CD14-positive monocyte (primary cell): ENCODE measurements around the gene CRMP1. TPM values are rescaled to one million over a fixed set of nuclear protein-coding genes. Genes with fewer than 3 reads are reported as not detected.

Source experiments
- DNase-seq, 3 donors: peaks; one replicate each; pipeline ENCODE4 v3.0.0-alpha.2; 2011 to 2022
- H2AFZ ChIP-seq: 2 replicates; pipeline ENCODE4 v1.6.0; 2012; ENCODE audit warnings: mild to moderate bottlenecking, low read depth, low read length, inconsistent platforms; ENCODE audit not compliant: insufficient read depth, poor library complexity, severe bottlenecking
- H3K27ac ChIP-seq, 2 donors: 1 replicate in 1 of 2; 2 replicates in 1 of 2; pipeline ENCODE4 v1.5.1; 2012 to 2013; ENCODE audit warnings: low read length in 2 of 2, control low read depth in 1 of 2, inconsistent platforms in 1 of 2, low read depth in 1 of 2, mild to moderate bottlenecking in 1 of 2
- H3K27me3 ChIP-seq, 2 donors: one replicate each; pipeline versions ENCODE4 v1.6.0 to v1.6.1; 2011 to 2013; ENCODE audit warnings: low read length in 2 of 2; ENCODE audit not compliant: control insufficient read depth in 2 of 2, insufficient read depth in 2 of 2
- H3K36me3 ChIP-seq, 2 donors: replicated peaks in 1 of 2; 1 replicate in 1 of 2; 2 replicates in 1 of 2; pipeline versions ENCODE4 v1.5.1 to v1.6.1; 2012 to 2013; ENCODE audit warnings: low read length in 2 of 2, control low read depth in 1 of 2, inconsistent platforms in 1 of 2, mild to moderate bottlenecking in 1 of 2; ENCODE audit not compliant: insufficient read depth in 2 of 2, control insufficient read depth in 1 of 2
- H3K4me1 ChIP-seq, 2 donors: 1 replicate in 1 of 2; 2 replicates in 1 of 2; pipeline versions ENCODE4 v1.5.1 to v1.6.1; 2012 to 2013; ENCODE audit warnings: low read length in 2 of 2, control low read depth in 1 of 2, inconsistent platforms in 1 of 2, mild to moderate bottlenecking in 1 of 2, moderate library complexity in 1 of 2; ENCODE audit not compliant: insufficient read depth in 2 of 2, control insufficient read depth in 1 of 2
- H3K4me2 ChIP-seq: replicated peaks from 2 replicates; pipeline ENCODE3; 2012; ENCODE audit warnings: low read length, moderate library complexity, mild to moderate bottlenecking; ENCODE audit not compliant: poor library complexity, severe bottlenecking; ENCODE audit errors: extremely low read depth
- H3K4me3 ChIP-seq, 3 experiments: fragments of 200-600 bp in 1 of 3; sonication (generic) in 1 of 3; replicated peaks in 1 of 3; 1 replicate in 2 of 3; 2 replicates in 1 of 3; pipeline ENCODE4 v1.5.1; 2011 to 2013; ENCODE audit warnings: low read length in 3 of 3, mild to moderate bottlenecking in 3 of 3, control low read depth in 2 of 3, low read depth in 2 of 3, inconsistent platforms in 1 of 3, moderate library complexity in 1 of 3
- H3K79me2 ChIP-seq: 2 replicates; pipeline ENCODE4 v1.6.0; 2012; ENCODE audit warnings: mild to moderate bottlenecking, control low read depth, inconsistent platforms, low read length, moderate library complexity; ENCODE audit not compliant: insufficient read depth
- H3K9ac ChIP-seq: 2 replicates; pipeline ENCODE4 v1.6.0; 2017; ENCODE audit warnings: low read length, mild to moderate bottlenecking; ENCODE audit not compliant: insufficient read depth, poor library complexity, severe bottlenecking
- H3K9me3 ChIP-seq, 2 donors: replicated peaks in 1 of 2; 1 replicate in 1 of 2; 2 replicates in 1 of 2; pipeline versions ENCODE4 v1.5.1 to v1.6.1; 2012 to 2013; ENCODE audit warnings: low read length in 2 of 2, control low read depth in 1 of 2; ENCODE audit not compliant: control insufficient read depth in 1 of 2, insufficient read depth in 1 of 2
- H4K20me1 ChIP-seq: 2 replicates; pipeline ENCODE4 v1.6.0; 2012; ENCODE audit warnings: mild to moderate bottlenecking, low read length, control low read depth, moderate library complexity; ENCODE audit not compliant: insufficient read depth
- H3K27ac Mint-ChIP-seq, 7 donors: one replicate each; pipeline ENCODE4 v1.8.0; 2020; ENCODE audit warnings: mild to moderate bottlenecking in 7 of 7, mixed read lengths in 7 of 7, moderate library complexity in 6 of 7, inconsistent platforms in 2 of 7
- H3K27me3 Mint-ChIP-seq, 3 donors: one replicate each; pipeline ENCODE4 v1.8.0; 2021 to 2022; ENCODE audit warnings: low read depth in 3 of 3, mild to moderate bottlenecking in 3 of 3, mixed read lengths in 3 of 3, moderate library complexity in 3 of 3, inconsistent platforms in 1 of 3
- H3K36me3 Mint-ChIP-seq, 2 donors: one replicate each; pipeline ENCODE4 v1.8.0; 2020; ENCODE audit warnings: mixed read lengths in 2 of 2, inconsistent platforms in 1 of 2, mild to moderate bottlenecking in 1 of 2
- H3K4me1 Mint-ChIP-seq: one replicate; pipeline ENCODE4 v1.8.0; 2020; ENCODE audit warnings: mild to moderate bottlenecking, mixed read lengths
- H3K4me3 Mint-ChIP-seq, 2 donors: one replicate each; pipeline ENCODE4 v1.8.0; 2020; ENCODE audit warnings: mild to moderate bottlenecking in 2 of 2, mixed read lengths in 2 of 2, moderate library complexity in 1 of 2
- H3K9me3 Mint-ChIP-seq, 7 donors: one replicate each; pipeline ENCODE4 v1.8.0; 2020 to 2022; ENCODE audit warnings: mixed read lengths in 7 of 7, mild to moderate bottlenecking in 6 of 7, moderate library complexity in 6 of 7, inconsistent platforms in 2 of 7
- WGBS: methylation state at CpG from one replicate; pipeline ENCODE4 v1.1.5; 2013; ENCODE audit warnings: missing lambda C conversion rate; ENCODE audit not compliant: insufficient coverage; 5-methylcytosine and 5-hydroxymethylcytosine counted together
- intact Hi-C, 2 donors: fragments of 100-400 bp; cut with micrococcal nuclease; formaldehyde crosslinking; loops; one replicate each; pipeline versions ENCODE4 v1.15.0 to v1.15.1; 2023
- polyA plus RNA-seq, 3 donors: library from polyadenylated mRNA; depleted of rRNA in 1 of 3; unstranded in 2 of 3; stranded (reverse) in 1 of 3; fragments of 300-500 nt in 2 of 3; fragments of >200 nt in 1 of 3; fragmentation: Illumina TruSeq in 2 of 3; gene quantifications; 1 replicate in 2 of 3; 2 replicates in 1 of 3; pipeline ENCODE4 v1.2.3, GENCODE V29; 2012 to 2021
- TF ChIP-seq, protein P1 (sequence below): fragments of 200-600 bp; IDR thresholded peaks from one replicate; pipeline ENCODE4 v1.8.0; 2022; ENCODE audit warnings: antibody characterized with exemption, mild to moderate bottlenecking

Gene CRMP1
- polyA plus RNA-seq, 3 donors, result not detected

DNA sequence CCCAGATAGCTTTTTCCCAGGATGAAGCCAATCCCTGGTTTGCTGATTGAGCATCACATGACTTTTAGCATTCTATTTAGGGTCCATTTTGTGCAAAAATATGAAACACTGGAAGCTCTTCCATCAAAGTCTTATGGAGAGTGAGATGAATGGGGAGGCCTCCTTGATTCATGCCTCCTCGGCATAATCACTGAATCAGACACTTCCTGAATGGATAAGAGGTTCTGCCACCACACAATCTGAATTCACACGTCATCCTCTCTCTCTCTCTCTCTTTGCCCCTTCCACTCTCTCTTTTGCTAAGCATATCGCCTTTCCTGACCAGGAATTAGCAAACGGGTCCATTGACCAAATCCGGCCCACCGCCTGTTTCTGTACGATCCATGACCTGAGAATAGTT is 68.7 kb downstream of the CRMP1 start:
- Mint-ChIP-seq H3K27me3 (peaks cover 22 to 42% (median 29%) of the 10 kb centered on the region in 3 donors), H3K4me3 (no peak overlapping the region), H3K9me3 (peaks cover 0 to 3% (median 0%) of the 10 kb centered on the region in 7 donors), H3K27ac (no peak overlapping the region), H3K4me1 (peaks cover 18% of the 10 kb centered on the region), H3K36me3 (no peaks in the 10 kb centered on the region)
- no peak for DNase-seq
- no peak overlapping the region for H2AFZ ChIP-seq
- 43% methylated on average over 1 of the region's 7 CpGs for WGBS
- no peaks in the 10 kb centered on the region for H4K20me1 ChIP-seq
- H3K36me3 ChIP-seq, result no peaks in the 10 kb centered on the region
- peaks cover 7 to 16% of the 10 kb centered on the region in 2 donors for H3K4me1 ChIP-seq
- H3K9ac ChIP-seq, result no peak overlapping the region
- TF ChIP-seq, protein P1, sequence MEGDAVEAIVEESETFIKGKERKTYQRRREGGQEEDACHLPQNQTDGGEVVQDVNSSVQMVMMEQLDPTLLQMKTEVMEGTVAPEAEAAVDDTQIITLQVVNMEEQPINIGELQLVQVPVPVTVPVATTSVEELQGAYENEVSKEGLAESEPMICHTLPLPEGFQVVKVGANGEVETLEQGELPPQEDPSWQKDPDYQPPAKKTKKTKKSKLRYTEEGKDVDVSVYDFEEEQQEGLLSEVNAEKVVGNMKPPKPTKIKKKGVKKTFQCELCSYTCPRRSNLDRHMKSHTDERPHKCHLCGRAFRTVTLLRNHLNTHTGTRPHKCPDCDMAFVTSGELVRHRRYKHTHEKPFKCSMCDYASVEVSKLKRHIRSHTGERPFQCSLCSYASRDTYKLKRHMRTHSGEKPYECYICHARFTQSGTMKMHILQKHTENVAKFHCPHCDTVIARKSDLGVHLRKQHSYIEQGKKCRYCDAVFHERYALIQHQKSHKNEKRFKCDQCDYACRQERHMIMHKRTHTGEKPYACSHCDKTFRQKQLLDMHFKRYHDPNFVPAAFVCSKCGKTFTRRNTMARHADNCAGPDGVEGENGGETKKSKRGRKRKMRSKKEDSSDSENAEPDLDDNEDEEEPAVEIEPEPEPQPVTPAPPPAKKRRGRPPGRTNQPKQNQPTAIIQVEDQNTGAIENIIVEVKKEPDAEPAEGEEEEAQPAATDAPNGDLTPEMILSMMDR, result no peak
- H3K4me3 ChIP-seq, result no peak overlapping the region
- no peak overlapping the region for H3K27ac ChIP-seq
- intact Hi-C loops, result no loop called here
- H3K4me2 ChIP-seq, result no peak overlapping the region
- peaks cover 0 to 3% of the 10 kb centered on the region in 2 donors for H3K27me3 ChIP-seq
- H3K9me3 ChIP-seq, result no peaks in the 10 kb centered on the region
- no peaks in the 10 kb centered on the region for H3K79me2 ChIP-seq

DNA sequence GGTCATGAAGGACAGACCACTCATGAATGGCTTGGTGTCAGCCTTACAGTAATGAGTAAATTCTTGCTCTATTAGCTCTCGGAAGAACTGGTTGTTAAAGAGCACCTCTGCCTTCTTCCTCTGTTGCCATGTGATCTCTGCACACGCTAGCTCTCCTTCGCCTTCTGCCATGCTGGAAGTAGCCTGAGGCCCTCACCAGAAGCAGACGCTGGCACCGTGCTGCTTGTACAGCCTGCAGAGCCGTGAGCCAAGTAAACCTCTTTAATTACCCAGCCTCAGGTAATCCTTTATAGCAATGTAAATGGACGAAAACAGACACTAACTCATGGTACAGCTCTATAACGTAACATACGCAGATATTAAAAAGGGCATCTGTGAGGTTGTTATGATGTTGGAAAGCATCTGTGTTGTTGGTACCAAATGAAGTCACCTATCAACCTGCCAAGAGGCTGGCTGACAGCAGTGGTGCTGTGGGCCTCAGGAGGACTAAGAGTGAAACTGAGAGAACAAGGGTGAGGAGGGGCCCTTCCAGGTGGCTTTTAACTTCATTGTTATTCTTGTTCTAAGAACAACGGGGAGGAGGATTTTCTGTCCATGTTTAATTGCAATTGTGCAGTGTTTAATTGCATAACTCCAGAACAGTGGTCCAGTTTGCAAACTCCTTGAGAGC is 69.2 kb downstream of the CRMP1 start:
- H3K4me3 ChIP-seq, result no peak overlapping the region
- no peak for DNase-seq
- no peak overlapping the region for H3K4me2 ChIP-seq
- peaks cover 7 to 16% of the 10 kb centered on the region in 2 donors for H3K4me1 ChIP-seq
- H4K20me1 ChIP-seq, result no peaks in the 10 kb centered on the region
- intact Hi-C loops, result no loop called here
- H3K79me2 ChIP-seq, result no peaks in the 10 kb centered on the region
- no peak overlapping the region for H3K4me3 Mint-ChIP-seq
- no peak overlapping the region for H3K9ac ChIP-seq
- H3K9me3 ChIP-seq, result no peaks in the 10 kb centered on the region
- TF ChIP-seq, protein P1, result no peak
- H3K27ac ChIP-seq, result no peak overlapping the region
- WGBS, result 91% methylated on average over 8 of the region's 10 CpGs
- peaks cover 18 to 37% (median 29%) of the 10 kb centered on the region in 3 donors for H3K27me3 Mint-ChIP-seq
- H3K36me3 Mint-ChIP-seq, result no peaks in the 10 kb centered on the region
- H3K27ac Mint-ChIP-seq, result no peak overlapping the region
- H3K9me3 Mint-ChIP-seq, result peaks cover 0 to 3% (median 0%) of the 10 kb centered on the region in 7 donors
- H2AFZ ChIP-seq, result no peak overlapping the region
- H3K4me1 Mint-ChIP-seq, result peaks cover 18% of the 10 kb centered on the region
- no peaks in the 10 kb centered on the region for H3K36me3 ChIP-seq
- peaks cover 0 to 3% of the 10 kb centered on the region in 2 donors for H3K27me3 ChIP-seq
